ENCODE results near the gene ISOC1. TPM values are rescaled to one million over a fixed set of nuclear protein-coding genes. Genes with fewer than 3 reads are reported as not detected.

Gene ISOC1
- total RNA-seq, 1 donor from 2014 or later, result 25.9 TPM

GRCh38 chr5:129067745-129068144, 26.8 kb upstream of the ISOC1 start:
- no peaks in the 10 kb centered on the region for H3K36me3 Mint-ChIP-seq (ENCODE audit: low read depth)
- no peaks in the 10 kb centered on the region for H3K4me1 Mint-ChIP-seq
- no peak for TF ChIP-seq CTCF (conservative IDR thresholded peaks at IDR 0.05)
- no peak overlapping the region for H3K4me3 Mint-ChIP-seq
- DNase-seq (ENCODE audit: low read depth, low spot score), result no peak
- no peaks in the 10 kb centered on the region for H3K9me3 Mint-ChIP-seq
- H3K27me3 Mint-ChIP-seq (ENCODE audit: low read depth), result no peaks in the 10 kb centered on the region
- H3K27ac Mint-ChIP-seq (ENCODE audit: unreplicated experiment), result no peak overlapping the region

- Mint-ChIP-seq H3K36me3 (ENCODE audit: low read depth) (no peaks in the 10 kb centered on the region), H3K27ac (ENCODE audit: unreplicated experiment) (no peak overlapping the region), H3K4me3 (no peak overlapping the region), H3K27me3 (ENCODE audit: low read depth) (no peaks in the 10 kb centered on the region), H3K9me3 (no peaks in the 10 kb centered on the region), H3K4me1 (no peaks in the 10 kb centered on the region)
- no peak for DNase-seq (ENCODE audit: low read depth, low spot score)
- no peak for TF ChIP-seq CTCF (conservative IDR thresholded peaks at IDR 0.05)
These were observed 25.3 kb upstream of the ISOC1 start for GRCh38 chr5:129069292-129069691.

DNA sequence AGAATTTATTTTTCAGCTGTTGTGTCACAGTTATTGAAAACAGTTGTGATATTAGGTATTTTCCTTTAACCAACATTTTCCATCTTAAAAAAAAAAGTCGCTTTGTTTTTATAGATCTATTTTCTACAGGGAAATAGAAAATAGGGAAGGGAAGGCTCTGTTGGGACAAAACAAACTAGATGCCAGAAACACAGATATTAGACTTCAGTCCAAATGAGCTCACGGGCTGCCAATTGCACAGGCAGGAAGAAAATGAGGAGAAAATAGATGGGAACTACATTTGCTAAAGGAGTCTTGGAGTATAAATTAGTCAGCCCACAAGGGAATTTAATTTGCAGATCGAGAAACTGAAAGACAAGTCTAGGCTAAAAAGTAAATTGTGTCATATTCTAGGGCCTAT, 21.4 kb upstream of the ISOC1 start:
- Mint-ChIP-seq H3K27me3 (ENCODE audit: low read depth) (no peaks in the 10 kb centered on the region), H3K9me3 (no peaks in the 10 kb centered on the region), H3K36me3 (ENCODE audit: low read depth) (no peaks in the 10 kb centered on the region), H3K4me3 (no peak overlapping the region), H3K27ac (ENCODE audit: unreplicated experiment) (no peak overlapping the region), H3K4me1 (no peaks in the 10 kb centered on the region)
- DNase-seq (ENCODE audit: low read depth, low spot score), result no peak
- TF ChIP-seq CTCF (conservative IDR thresholded peaks at IDR 0.05), result no peak

DNA sequence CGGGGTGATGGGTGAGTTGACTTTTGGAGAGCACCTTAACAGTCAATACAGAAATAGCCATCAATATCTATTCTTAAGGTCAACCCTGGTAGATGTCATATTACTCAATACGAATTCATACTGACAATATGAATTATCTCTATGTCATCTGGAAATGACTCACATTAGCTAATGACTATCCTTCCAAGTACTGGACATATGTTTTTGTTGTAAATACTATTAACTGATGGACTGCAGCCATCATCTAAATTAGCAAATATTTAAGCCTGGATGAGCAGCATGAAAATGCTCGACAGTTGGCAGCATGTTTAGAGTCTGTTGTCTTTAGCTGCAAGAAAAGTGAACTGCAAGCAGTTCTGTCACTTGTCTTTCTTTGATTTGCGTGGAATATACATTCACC, 19.6 kb upstream of the ISOC1 start:
- Mint-ChIP-seq H3K9me3 (no peaks in the 10 kb centered on the region), H3K36me3 (ENCODE audit: low read depth) (no peaks in the 10 kb centered on the region), H3K4me3 (no peak overlapping the region), H3K27me3 (ENCODE audit: low read depth) (no peaks in the 10 kb centered on the region), H3K4me1 (no peaks in the 10 kb centered on the region), H3K27ac (ENCODE audit: unreplicated experiment) (no peak overlapping the region)
- no peak for TF ChIP-seq CTCF (conservative IDR thresholded peaks at IDR 0.05)
- no peak for DNase-seq (ENCODE audit: low read depth, low spot score)

- no peaks in the 10 kb centered on the region for H3K36me3 Mint-ChIP-seq (ENCODE audit: low read depth)
- no peaks in the 10 kb centered on the region for H3K4me1 Mint-ChIP-seq
- H3K9me3 Mint-ChIP-seq, result no peaks in the 10 kb centered on the region
- no peak for DNase-seq (ENCODE audit: low read depth, low spot score)
- H3K27me3 Mint-ChIP-seq (ENCODE audit: low read depth), result no peaks in the 10 kb centered on the region
- no peak overlapping the region for H3K4me3 Mint-ChIP-seq
- no peak overlapping the region for H3K27ac Mint-ChIP-seq (ENCODE audit: unreplicated experiment)
- TF ChIP-seq CTCF (conservative IDR thresholded peaks at IDR 0.05), result no peak
These were observed 17.0 kb upstream of the ISOC1 start for GRCh38 chr5:129077433-129078075.
